Neuronal stem cell (in vitro differentiated cells): Measurements from ENCODE around the gene SIK3.

Source experiments
- DNase-seq: peaks from one replicate; pipeline ENCODE4 v3.0.0-alpha.2; 2013; ENCODE audit warnings: low spot score
- H2AFZ ChIP-seq: one replicate; pipeline ENCODE4 v1.6.1; 2013; ENCODE audit warnings: mild to moderate bottlenecking, low read length, inconsistent platforms
- H2AK5ac ChIP-seq: 2 replicates; pipeline ENCODE4 v1.6.1; 2013; ENCODE audit warnings: low read depth, mild to moderate bottlenecking, inconsistent platforms, low read length, moderate library complexity, mixed read lengths
- H2BK120ac ChIP-seq: 2 replicates; pipeline ENCODE4 v1.6.1; 2013; ENCODE audit warnings: low read depth, mild to moderate bottlenecking, inconsistent platforms, low read length, moderate library complexity, mixed read lengths
- H2BK12ac ChIP-seq: one replicate; pipeline ENCODE4 v1.6.1; 2013; ENCODE audit warnings: low read length, inconsistent platforms
- H2BK15ac ChIP-seq: 2 replicates; pipeline ENCODE4 v1.6.1; 2013; ENCODE audit warnings: mild to moderate bottlenecking, low read length, inconsistent platforms, mixed read lengths
- H2BK5ac ChIP-seq: one replicate; pipeline ENCODE4 v1.6.1; 2013; ENCODE audit warnings: inconsistent platforms, mild to moderate bottlenecking, low read length, moderate library complexity
- H3K14ac ChIP-seq: one replicate; pipeline ENCODE4 v1.6.1; 2013; ENCODE audit warnings: low read length, inconsistent platforms
- H3K18ac ChIP-seq: 2 replicates; pipeline ENCODE4 v1.6.1; 2013; ENCODE audit warnings: low read length, inconsistent platforms
- H3K23ac ChIP-seq: 2 replicates; pipeline ENCODE4 v1.6.1; 2013; ENCODE audit warnings: low read depth, mild to moderate bottlenecking, mixed read lengths, low read length, inconsistent platforms; ENCODE audit not compliant: poor library complexity
- H3K27ac ChIP-seq: replicated peaks from 3 replicates; pipeline ENCODE4 v1.5.1; 2013; ENCODE audit warnings: low read length, inconsistent platforms
- H3K27me3 ChIP-seq, 3 experiments: 2 replicates each; pipeline ENCODE4 v1.6.1; 2013; ENCODE audit warnings: low read length in 3 of 3, mild to moderate bottlenecking in 2 of 3, inconsistent platforms in 1 of 3, low read depth in 1 of 3, mixed read lengths in 1 of 3, moderate library complexity in 1 of 3; ENCODE audit not compliant: control insufficient read depth in 3 of 3, insufficient read depth in 3 of 3
- H3K36me3 ChIP-seq, 2 donors: replicated peaks in 1 of 2; 2 replicates each; pipeline ENCODE4 v1.6.1; 2013; ENCODE audit warnings: low read length in 2 of 2; ENCODE audit not compliant: control insufficient read depth in 2 of 2, insufficient read depth in 2 of 2
- H3K4ac ChIP-seq: 2 replicates; pipeline ENCODE4 v1.6.1; 2013; ENCODE audit warnings: inconsistent platforms, mild to moderate bottlenecking, low read length, moderate library complexity
- H3K4me1 ChIP-seq, 2 donors: 1 replicate in 1 of 2; 2 replicates in 1 of 2; pipeline ENCODE4 v1.6.1; 2013; ENCODE audit warnings: low read length in 2 of 2, low read depth in 1 of 2; ENCODE audit not compliant: control insufficient read depth in 2 of 2, insufficient read depth in 1 of 2
- H3K4me2 ChIP-seq: one replicate; pipeline ENCODE4 v1.6.1; 2013; ENCODE audit warnings: mild to moderate bottlenecking, low read length, inconsistent platforms; ENCODE audit not compliant: insufficient read depth, poor library complexity, severe bottlenecking
- H3K4me3 ChIP-seq, 2 donors: 2 replicates each; pipeline ENCODE4 v1.5.1; 2013; ENCODE audit warnings: low read length in 2 of 2, mild to moderate bottlenecking in 2 of 2, inconsistent platforms in 1 of 2, moderate library complexity in 1 of 2
- H3K79me1 ChIP-seq: one replicate; pipeline ENCODE4 v1.6.1; 2013; ENCODE audit warnings: low read depth, mild to moderate bottlenecking, inconsistent platforms, low read length, moderate library complexity
- H3K9ac ChIP-seq: one replicate; pipeline ENCODE4 v1.6.1; 2013; ENCODE audit warnings: mild to moderate bottlenecking, low read depth, low read length, inconsistent platforms; ENCODE audit not compliant: poor library complexity
- H3K9me3 ChIP-seq, 2 donors: replicated peaks in 1 of 2; 2 replicates each; pipeline versions ENCODE3 to v1.6.1; 2013; ENCODE audit warnings: low read length in 2 of 2, mild to moderate bottlenecking in 2 of 2, inconsistent platforms in 1 of 2, low read depth in 1 of 2, mixed read lengths in 1 of 2, moderate library complexity in 1 of 2; ENCODE audit not compliant: control insufficient read depth in 2 of 2, insufficient read depth in 1 of 2
- H4K8ac ChIP-seq: one replicate; pipeline ENCODE4 v1.6.1; 2013; ENCODE audit warnings: low read depth, mild to moderate bottlenecking, inconsistent platforms, low read length, moderate library complexity
- H4K91ac ChIP-seq: one replicate; pipeline ENCODE4 v1.6.1; 2013; ENCODE audit warnings: low read length, low read depth, mild to moderate bottlenecking, inconsistent platforms; ENCODE audit not compliant: poor library complexity
- WGBS, 2 donors: extraction: QIAGEN DNeasy Blood & Tissue Kit; methylation state at CpG; one replicate each; pipeline ENCODE4 v1.1.7; 2013; ENCODE audit warnings: missing lambda C conversion rate in 2 of 2, mixed read lengths in 1 of 2; ENCODE audit not compliant: insufficient read length in 2 of 2, insufficient replicate concordance in 1 of 2; ENCODE audit errors: extremely low coverage in 2 of 2; 5-methylcytosine and 5-hydroxymethylcytosine counted together

The SIK3 gene

GRCh38 chr11:116860303-116860702 is 237.9 kb downstream of the SIK3 start:
- H4K8ac ChIP-seq, result no peak overlapping the region
- H2AK5ac ChIP-seq, result no peak overlapping the region
- H3K9me3 ChIP-seq, result peaks cover 0 to 3% of the 10 kb centered on the region in 2 donors
- H2BK5ac ChIP-seq, result no peak overlapping the region
- no CpG with 5 or more reads among the region's 6 CpGs for WGBS, 2 donors
- H3K14ac ChIP-seq, result no peak overlapping the region
- H3K4me3 ChIP-seq, result no peak overlapping the region
- no peak overlapping the region for H3K18ac ChIP-seq
- H3K4me2 ChIP-seq, result no peak overlapping the region
- H2BK12ac ChIP-seq, result no peak overlapping the region
- H3K9ac ChIP-seq, result no peak overlapping the region
- H3K4me1 ChIP-seq, result no peaks in the 10 kb centered on the region
- no peak overlapping the region for H3K4ac ChIP-seq
- H2AFZ ChIP-seq, result no peak overlapping the region
- no peak overlapping the region for H2BK120ac ChIP-seq
- H3K79me1 ChIP-seq, result peaks cover 4% of the 10 kb centered on the region
- no peak for DNase-seq
- H4K91ac ChIP-seq, result no peak overlapping the region
- no peaks in the 10 kb centered on the region for H3K27me3 ChIP-seq
- H3K36me3 ChIP-seq, result peaks cover 56 to 91% of the 10 kb centered on the region in 2 donors
- no peak overlapping the region for H3K27ac ChIP-seq
- no peak overlapping the region for H3K23ac ChIP-seq
- no peak overlapping the region for H2BK15ac ChIP-seq

GRCh38 chr11:116859175-116859574 is 239.1 kb downstream of the SIK3 start:
- Histone ChIP-seq H4K8ac (no peak overlapping the region), H2BK15ac (no peak overlapping the region), H3K27ac (no peak overlapping the region), H3K79me1 (peaks cover 4% of the 10 kb centered on the region), H2BK5ac (no peak overlapping the region), H3K14ac (peak overlapping the region; percentile 75), H3K4me3 (peak overlapping the region in 1 of 2 donors; percentile 1), H2AK5ac (no peak overlapping the region), H3K4ac (no peak overlapping the region), H3K9ac (no peak overlapping the region), H2BK12ac (no peak overlapping the region), H3K4me1 (no peaks in the 10 kb centered on the region), H3K9me3 (peaks cover 0 to 3% of the 10 kb centered on the region in 2 donors), H3K27me3 (no peaks in the 10 kb centered on the region), H4K91ac (no peak overlapping the region), H3K36me3 (peaks cover 54 to 90% of the 10 kb centered on the region in 2 donors), H3K18ac (no peak overlapping the region), H2BK120ac (no peak overlapping the region), H2AFZ (no peak overlapping the region), H3K23ac (no peak overlapping the region), H3K4me2 (no peak overlapping the region)
- DNase-seq, result no peak
- WGBS, 2 donors, result no CpG with 5 or more reads among the region's 8 CpGs

- Histone ChIP-seq H3K79me1 (peaks cover 4% of the 10 kb centered on the region), H3K9me3 (peaks cover 0 to 3% of the 10 kb centered on the region in 2 donors), H2BK5ac (no peak overlapping the region), H2BK12ac (no peak overlapping the region), H3K4me2 (no peak overlapping the region), H2BK120ac (no peak overlapping the region), H3K4me3 (no peak overlapping the region), H3K9ac (no peak overlapping the region), H3K27ac (no peak overlapping the region), H4K91ac (no peak overlapping the region), H3K4me1 (no peaks in the 10 kb centered on the region), H3K27me3 (no peaks in the 10 kb centered on the region), H4K8ac (no peak overlapping the region), H2AK5ac (no peak overlapping the region), H3K14ac (no peak overlapping the region), H2AFZ (no peak overlapping the region), H3K23ac (no peak overlapping the region), H2BK15ac (no peak overlapping the region), H3K4ac (no peak overlapping the region), H3K36me3 (peaks cover 53 to 89% of the 10 kb centered on the region in 2 donors), H3K18ac (no peak overlapping the region)
- WGBS, 2 donors, result no CpG with 5 or more reads among the region's 7 CpGs
- no peak for DNase-seq
These were observed 240.3 kb downstream of the SIK3 start for GRCh38 chr11:116857936-116858335.

GRCh38 chr11:116857316-116857715 is 240.9 kb downstream of the SIK3 start:
- Histone ChIP-seq H3K27me3 (no peaks in the 10 kb centered on the region), H3K14ac (no peak overlapping the region), H3K36me3 (peaks cover 50 to 88% of the 10 kb centered on the region in 2 donors), H3K4me1 (no peaks in the 10 kb centered on the region), H2BK12ac (no peak overlapping the region), H4K91ac (no peak overlapping the region), H2BK5ac (no peak overlapping the region), H2BK120ac (no peak overlapping the region), H3K4me3 (no peak overlapping the region), H2AK5ac (no peak overlapping the region), H3K9ac (no peak overlapping the region), H3K18ac (no peak overlapping the region), H4K8ac (no peak overlapping the region), H2BK15ac (no peak overlapping the region), H3K23ac (no peak overlapping the region), H3K27ac (no peak overlapping the region), H3K79me1 (peaks cover 4% of the 10 kb centered on the region), H3K4me2 (no peak overlapping the region), H3K4ac (no peak overlapping the region), H2AFZ (no peak overlapping the region), H3K9me3 (peaks cover 0 to 3% of the 10 kb centered on the region in 2 donors)
- no peak for DNase-seq
- no CpG with 5 or more reads among the region's 2 CpGs for WGBS, 2 donors
